H9 (cell line): ENCODE data around the gene ANKS3. TPM values are rescaled to one million over a fixed set of nuclear protein-coding genes. Genes with fewer than 3 reads are reported as not detected.
A peak's percentile ranks its signal among the peaks of the same experiment; 100 is the strongest.

Experiments
- DNase-seq: peaks from one replicate; pipeline ENCODE4 v3.0.0-alpha.2; 2017
- H2AFZ ChIP-seq: one replicate; pipeline ENCODE4 v1.6.1; 2013; ENCODE audit warnings: mild to moderate bottlenecking, low read length, control low read depth, moderate library complexity
- H2AK5ac ChIP-seq: 2 replicates; pipeline ENCODE4 v1.6.1; 2013; ENCODE audit warnings: low read length, control low read depth, mixed read lengths; ENCODE audit not compliant: insufficient read length
- H2BK120ac ChIP-seq: one replicate; pipeline ENCODE4 v1.6.1; 2013; ENCODE audit warnings: low read depth, mild to moderate bottlenecking, low read length, control low read depth, inconsistent platforms; ENCODE audit not compliant: poor library complexity, severe bottlenecking
- H2BK12ac ChIP-seq: 2 replicates; pipeline ENCODE4 v1.6.1; 2013; ENCODE audit warnings: low read length, control low read depth, mixed read lengths, low read depth; ENCODE audit not compliant: insufficient read length
- H2BK15ac ChIP-seq: 2 replicates; pipeline ENCODE4 v1.6.1; 2013; ENCODE audit warnings: low read depth, low read length, control low read depth
- H2BK20ac ChIP-seq: one replicate; pipeline ENCODE4 v1.6.1; 2013; ENCODE audit warnings: low read depth, mild to moderate bottlenecking, low read length, control low read depth, inconsistent platforms; ENCODE audit not compliant: poor library complexity, severe bottlenecking
- H2BK5ac ChIP-seq: 2 replicates; pipeline ENCODE4 v1.6.1; 2013; ENCODE audit warnings: low read length, control low read depth, mixed read lengths; ENCODE audit not compliant: insufficient read length
- H3K14ac ChIP-seq: 2 replicates; pipeline ENCODE4 v1.6.1; 2013; ENCODE audit warnings: low read length, control low read depth; ENCODE audit not compliant: insufficient read depth
- H3K18ac ChIP-seq: 2 replicates; pipeline ENCODE4 v1.6.1; 2013; ENCODE audit warnings: low read depth, mild to moderate bottlenecking, mixed read lengths, low read length, control low read depth; ENCODE audit not compliant: insufficient read length
- H3K23ac ChIP-seq: 2 replicates; pipeline ENCODE4 v1.6.1; 2013; ENCODE audit warnings: low read length, control low read depth, mixed read lengths, low read depth; ENCODE audit not compliant: insufficient read length
- H3K23me2 ChIP-seq: 2 replicates; pipeline ENCODE4 v1.6.1; 2013; ENCODE audit warnings: low read depth, mild to moderate bottlenecking, mixed read lengths, low read length, control low read depth; ENCODE audit not compliant: insufficient read length, poor library complexity, severe bottlenecking
- H3K27ac ChIP-seq: 2 replicates; pipeline ENCODE4 v1.5.1; 2013; ENCODE audit warnings: low read length, control low read depth, mixed read lengths, low read depth; ENCODE audit not compliant: insufficient read length
- H3K27me3 ChIP-seq: 2 replicates; pipeline ENCODE4 v1.6.1; 2013; ENCODE audit warnings: low read length, control low read depth, inconsistent platforms; ENCODE audit not compliant: insufficient read depth
- H3K4ac ChIP-seq: 2 replicates; pipeline ENCODE4 v1.6.1; 2013; ENCODE audit warnings: low read depth, mild to moderate bottlenecking, control low read depth, inconsistent platforms, low read length, moderate library complexity
- H3K4me1 ChIP-seq: 2 replicates; pipeline ENCODE4 v1.6.1; 2013; ENCODE audit warnings: low read length, control low read depth, inconsistent platforms; ENCODE audit not compliant: insufficient read depth
- H3K4me2 ChIP-seq: 2 replicates; pipeline ENCODE4 v1.6.1; 2013; ENCODE audit warnings: low read length, control low read depth, mixed read lengths; ENCODE audit not compliant: insufficient read length, insufficient read depth
- H3K56ac ChIP-seq: 2 replicates; pipeline ENCODE4 v1.6.1; 2013; ENCODE audit warnings: low read depth, mild to moderate bottlenecking, mixed read lengths, low read length, control low read depth; ENCODE audit not compliant: insufficient read length
- H3K79me1 ChIP-seq: 2 replicates; pipeline ENCODE4 v1.6.1; 2013; ENCODE audit warnings: low read depth, mild to moderate bottlenecking, moderate library complexity, low read length, control low read depth, inconsistent platforms; ENCODE audit not compliant: insufficient read depth, poor library complexity, severe bottlenecking
- H3K79me2 ChIP-seq: 2 replicates; pipeline ENCODE4 v1.6.1; 2013; ENCODE audit warnings: low read length, control low read depth, inconsistent platforms; ENCODE audit not compliant: insufficient read depth
- H3K9ac ChIP-seq: 2 replicates; pipeline ENCODE4 v1.6.1; 2013; ENCODE audit warnings: low read length, control low read depth, mixed read lengths; ENCODE audit not compliant: insufficient read length; ENCODE audit errors: extremely low read depth
- H3K9me3 ChIP-seq: one replicate; pipeline ENCODE4 v1.6.1; 2013; ENCODE audit warnings: low read depth, low read length, inconsistent platforms; ENCODE audit not compliant: control insufficient read depth
- H3T11ph ChIP-seq: one replicate; pipeline ENCODE4 v1.6.1; 2013; ENCODE audit warnings: mild to moderate bottlenecking, low read length, control low read depth, inconsistent platforms
- H4K20me1 ChIP-seq: one replicate; pipeline ENCODE4 v1.6.1; 2013; ENCODE audit not compliant: control insufficient read depth, insufficient read length, insufficient read depth
- H4K5ac ChIP-seq: 2 replicates; pipeline ENCODE4 v1.6.1; 2013; ENCODE audit warnings: low read depth, mild to moderate bottlenecking, mixed read lengths, low read length, control low read depth; ENCODE audit not compliant: insufficient read length
- H4K8ac ChIP-seq: replicated peaks from 2 replicates; pipeline ENCODE4 v1.6.1; 2013; ENCODE audit warnings: low read length, control low read depth, mixed read lengths, low read depth; ENCODE audit not compliant: insufficient read length
- H4K91ac ChIP-seq: 2 replicates; pipeline ENCODE4 v1.6.1; 2013; ENCODE audit warnings: low read depth, mild to moderate bottlenecking, moderate library complexity, mixed read lengths, low read length, control low read depth; ENCODE audit not compliant: insufficient read length
- H3K27ac Mint-ChIP-seq, 3 experiments: 2 replicates in 2 of 3; 3 replicates in 1 of 3; pipeline ENCODE4 v1.8.0; 2020 to 2021; ENCODE audit warnings: mixed read lengths in 3 of 3, mild to moderate bottlenecking in 1 of 3, moderate library complexity in 1 of 3
- H3K27me3 Mint-ChIP-seq: 2 replicates; pipeline ENCODE4 v1.8.0; 2021; ENCODE audit warnings: low read depth, mild to moderate bottlenecking, moderate library complexity, mixed read lengths
- H3K36me3 Mint-ChIP-seq, 3 experiments: 2 replicates in 2 of 3; 3 replicates in 1 of 3; pipeline ENCODE4 v1.8.0; 2020 to 2021; ENCODE audit warnings: low read depth in 3 of 3, mixed read lengths in 3 of 3; ENCODE audit not compliant: insufficient read depth in 1 of 3
- H3K4me1 Mint-ChIP-seq, 2 experiments: 2 replicates each; pipeline ENCODE4 v1.8.0; 2020; ENCODE audit warnings: mixed read lengths in 2 of 2
- H3K4me3 Mint-ChIP-seq, 2 experiments: 2 replicates in 1 of 2; 3 replicates in 1 of 2; pipeline ENCODE4 v1.8.0; 2020 to 2021; ENCODE audit warnings: mild to moderate bottlenecking in 2 of 2, mixed read lengths in 2 of 2, moderate library complexity in 1 of 2
- H3K9me3 Mint-ChIP-seq, 2 experiments: 2 replicates in 1 of 2; 3 replicates in 1 of 2; pipeline ENCODE4 v1.8.0; 2020; ENCODE audit warnings: mild to moderate bottlenecking in 2 of 2, mixed read lengths in 2 of 2, moderate library complexity in 1 of 2
- CTCF ChIP-seq: fragments of 200-600 bp; sonication (generic); conservative IDR thresholded peaks from 3 replicates; pipeline ENCODE4 v1.8.0; 2021; ENCODE audit warnings: antibody characterized with exemption, mild to moderate bottlenecking
- WGBS: extraction: QIAGEN DNeasy Blood & Tissue Kit; methylation state at CpG from one replicate; pipeline ENCODE4 v1.1.7; 2013; ENCODE audit warnings: missing lambda C conversion rate, low lambda C conversion rate, mixed read lengths; ENCODE audit not compliant: insufficient read length; ENCODE audit errors: extremely low coverage; 5-methylcytosine and 5-hydroxymethylcytosine counted together
- total RNA-seq: library from RNA; stranded (reverse); gene quantifications from 2 replicates; pipeline ENCODE4 v1.2.1, GENCODE V29; 2021

The ANKS3 gene
- total RNA-seq, 1 experiment from 2014 or later = 32.0 TPM

DNA sequence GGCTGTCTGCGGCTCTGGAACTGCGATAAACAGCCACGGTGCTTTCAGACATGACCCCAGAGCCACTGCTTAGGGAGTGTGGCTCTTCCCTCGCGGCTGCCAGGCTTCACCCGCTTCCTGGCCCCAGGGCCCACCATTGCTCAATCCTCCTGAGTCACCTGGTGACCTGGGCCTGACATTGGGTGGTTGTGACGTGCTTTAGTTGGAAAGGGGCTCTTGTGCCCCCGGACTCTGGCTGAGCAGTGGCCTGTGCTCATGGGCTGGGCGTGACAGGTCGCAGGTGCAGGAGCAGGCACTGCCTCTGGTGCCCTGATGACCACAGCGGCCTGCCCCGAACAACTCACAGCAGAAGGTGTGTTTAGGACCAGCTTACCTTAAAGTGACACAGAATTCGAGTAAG is 49.3 kb downstream of the ANKS3 start:
- no peaks in the 10 kb centered on the region for H3K4me1 ChIP-seq
- H3K14ac ChIP-seq = no peak overlapping the region
- H3K36me3 Mint-ChIP-seq = peaks cover 2 to 34% (median 26%) of the 10 kb centered on the region in 3 experiments; a peak in 6 of 7 replicates
- H4K8ac ChIP-seq = no peak overlapping the region
- H2AFZ ChIP-seq = no peak overlapping the region
- H3K27me3 ChIP-seq = no peaks in the 10 kb centered on the region
- TF ChIP-seq CTCF = no peak
- H3K79me2 ChIP-seq = no peaks in the 10 kb centered on the region
- no peak overlapping the region for H3K4me3 Mint-ChIP-seq
- no peak overlapping the region for H4K5ac ChIP-seq
- H3K18ac ChIP-seq = no peak overlapping the region
- H2BK5ac ChIP-seq = no peak overlapping the region
- WGBS = no CpG with 5 or more reads among the region's 13 CpGs
- no peak overlapping the region for H2AK5ac ChIP-seq
- no peaks in the 10 kb centered on the region for H3K9me3 Mint-ChIP-seq
- H3K4me1 Mint-ChIP-seq = no peaks in the 10 kb centered on the region
- no peak overlapping the region for H3K27ac ChIP-seq
- H3K4me2 ChIP-seq = no peak overlapping the region
- H3K27ac Mint-ChIP-seq = peak overlapping the region in 2 of 3 experiments; percentile 60 to 68; a peak in 2 of 7 replicates
- no peak overlapping the region for H4K91ac ChIP-seq
- no peak overlapping the region for H2BK12ac ChIP-seq
- H3K27me3 Mint-ChIP-seq = no peaks in the 10 kb centered on the region
- H3K9me3 ChIP-seq = no peaks in the 10 kb centered on the region
- no peaks in the 10 kb centered on the region for H4K20me1 ChIP-seq
- no peak overlapping the region for H2BK120ac ChIP-seq
- no peak overlapping the region for H3T11ph ChIP-seq
- H3K23me2 ChIP-seq = no peaks in the 10 kb centered on the region
- H3K56ac ChIP-seq = no peak overlapping the region
- no peak overlapping the region for H3K23ac ChIP-seq
- H2BK15ac ChIP-seq = no peak overlapping the region
- no peak overlapping the region for H2BK20ac ChIP-seq
- H3K4ac ChIP-seq = no peak overlapping the region
- no peak for DNase-seq
- H3K79me1 ChIP-seq = no peaks in the 10 kb centered on the region
- H3K9ac ChIP-seq = no peak overlapping the region
